HCT116 (cell line): Measurements from ENCODE around the gene DMXL1. TPM values are rescaled to one million over a fixed set of nuclear protein-coding genes. Genes with fewer than 3 reads are reported as not detected.

Experiments
- ATAC-seq: fragments of 200-7000 bp; cut with Tn5 transposase; 2 replicates; pipeline ENCODE4 v1.9.1; 2020; ENCODE audit warnings: mild to moderate bottlenecking, moderate library complexity
- BruUV-seq: library from RNA; stranded (reverse); fragments of 400-500 nt; replicated peaks from 2 replicates; lab custom pipeline; 2021; lab: Mats Ljungman, UMichigan
- CTCF ChIA-PET: fragments of 300-600 bp; sonication (Branson Sonifier 250); formaldehyde crosslinking; loops from one replicate; lab custom pipeline; 2021; ENCODE audit warnings: antibody characterized with exemption; lab: Charles Lee
- POLR2A ChIA-PET: fragments of 300-600, 350-600 bp; sonication (Branson Sonifier 250); formaldehyde crosslinking; loops from one replicate; lab custom pipeline; 2021; ENCODE audit warnings: antibody characterized with exemption; lab: Charles Lee
- RAD21 ChIA-PET, 2 experiments: fragments of 300-600 bp; sonication (Branson Sonifier 250); formaldehyde crosslinking; loops; one replicate each; lab custom pipeline; 2023; ENCODE audit warnings: low total read pairs in 2 of 2; ENCODE audit not compliant: uncharacterized antibody in 2 of 2, unreplicated experiment in 2 of 2, low non-redundant PET in 1 of 2; lab: Charles Lee
- DNase-seq: peaks from one replicate; pipeline ENCODE4 v3.0.0-alpha.2; 2010; ENCODE audit warnings: low read depth, low spot score
- H2AFZ ChIP-seq: fragments of 200-600 bp; shearing (Covaris generic), sonication (generic); 2 replicates; pipeline ENCODE4 v1.6.1; 2017; ENCODE audit warnings: low read depth, mixed run types, mixed read lengths, antibody characterized with exemption, low read length; ENCODE audit not compliant: poor library complexity, severe bottlenecking
- H3K27ac ChIP-seq: 2 replicates; pipeline ENCODE4 v1.5.1; 2012; ENCODE audit warnings: low read depth, low read length
- H3K27me3 ChIP-seq: fragments of 200-600 bp; sonication (generic); 2 replicates; pipeline ENCODE4 v1.6.1; 2016; ENCODE audit warnings: mixed run types, low read length, mixed read lengths; ENCODE audit not compliant: insufficient read depth
- H3K36me3 ChIP-seq, 2 experiments: fragments of 200-500 bp in 1 of 2; fragments of 200-600 bp in 1 of 2; sonication (Bioruptor generic) in 1 of 2; sonication (generic) in 1 of 2; 2 replicates each; pipeline versions ENCODE4 v1.5.1 to v1.6.1; 2014 to 2016; ENCODE audit warnings: low read length in 2 of 2, inconsistent platforms in 1 of 2, mixed read lengths in 1 of 2, mixed run types in 1 of 2; ENCODE audit not compliant: insufficient read depth in 2 of 2, control insufficient read depth in 1 of 2
- H3K4me1 ChIP-seq, 2 experiments: fragments of 200-600 bp in 1 of 2; sonication (generic) in 1 of 2; 2 replicates each; pipeline versions ENCODE4 v1.5.1 to v1.6.1; 2012 to 2017; ENCODE audit warnings: low read length in 2 of 2, inconsistent platforms in 1 of 2, mild to moderate bottlenecking in 1 of 2, mixed read lengths in 1 of 2, mixed run types in 1 of 2, moderate library complexity in 1 of 2; ENCODE audit not compliant: insufficient read depth in 2 of 2, control insufficient read depth in 1 of 2
- H3K4me2 ChIP-seq: fragments of 200-600 bp; sonication (generic); 2 replicates; pipeline ENCODE4 v1.6.1; 2017; ENCODE audit warnings: mixed run types, low read length, mixed read lengths
- H3K4me3 ChIP-seq, 2 experiments: fragments of 200-600 bp in 1 of 2; sonication (generic) in 1 of 2; replicated peaks in 1 of 2; 2 replicates each; pipeline ENCODE4 v1.5.1; 2011 to 2016; ENCODE audit warnings: low read length in 2 of 2, control low read depth in 1 of 2, low read depth in 1 of 2, mild to moderate bottlenecking in 1 of 2, mixed read lengths in 1 of 2, mixed run types in 1 of 2
- H3K79me2 ChIP-seq: fragments of 200-600 bp; sonication (generic); 2 replicates; pipeline ENCODE4 v1.6.1; 2017; ENCODE audit warnings: mild to moderate bottlenecking, mixed run types, low read length, moderate library complexity, mixed read lengths; ENCODE audit not compliant: insufficient read depth
- H3K9ac ChIP-seq: fragments of 200-600 bp; sonication (generic); 2 replicates; pipeline ENCODE4 v1.6.1; 2016; ENCODE audit warnings: low read length, mixed read lengths
- H3K9me2 ChIP-seq: fragments of 200-600 bp; sonication (generic), shearing (Covaris generic); 2 replicates; pipeline ENCODE4 v1.6.1; 2017; ENCODE audit warnings: mixed run types, mild to moderate bottlenecking, moderate library complexity; ENCODE audit not compliant: insufficient read depth
- H3K9me3 ChIP-seq, 2 experiments: fragments of 200-500 bp in 1 of 2; fragments of 200-600 bp in 1 of 2; sonication (Bioruptor generic) in 1 of 2; sonication (generic) in 1 of 2; 2 replicates each; pipeline ENCODE4 v1.6.1; 2014 to 2017; ENCODE audit warnings: low read length in 2 of 2, mixed read lengths in 2 of 2, inconsistent platforms in 1 of 2, low read depth in 1 of 2, mild to moderate bottlenecking in 1 of 2, mixed run types in 1 of 2, moderate library complexity in 1 of 2; ENCODE audit not compliant: control insufficient read depth in 1 of 2, insufficient read depth in 1 of 2
- H4K20me1 ChIP-seq: fragments of 200-600 bp; sonication (generic), shearing (Covaris generic); 2 replicates; pipeline ENCODE4 v1.6.1; 2017; ENCODE audit warnings: mixed run types, mild to moderate bottlenecking, moderate library complexity; ENCODE audit not compliant: insufficient read depth
- CBX3 ChIP-seq: IDR thresholded peaks from 2 replicates; pipeline ENCODE4 v1.6.1; 2012; ENCODE audit warnings: low read depth
- CEBPB ChIP-seq: IDR thresholded peaks from 2 replicates; pipeline ENCODE4 v1.6.1; 2012; ENCODE audit warnings: low read depth
- ELF1 ChIP-seq: IDR thresholded peaks from 2 replicates; pipeline ENCODE4 v1.6.1; 2012; ENCODE audit warnings: low read depth, borderline replicate concordance
- EZH2phosphoT487 ChIP-seq: fragments of 200-600 bp; IDR thresholded peaks from 2 replicates; pipeline ENCODE4 v1.6.1; 2018; ENCODE audit warnings: antibody characterized with exemption, borderline replicate concordance
- FOSL1 ChIP-seq: IDR thresholded peaks from 2 replicates; pipeline ENCODE4 v1.6.1; 2012; ENCODE audit warnings: low read depth
- JUND ChIP-seq: IDR thresholded peaks from 2 replicates; pipeline ENCODE4 v1.6.1; 2012
- POLR2A ChIP-seq: IDR thresholded peaks from 2 replicates; pipeline ENCODE4 v1.7.0; 2011; ENCODE audit warnings: borderline replicate concordance; ENCODE audit not compliant: insufficient read depth, insufficient read length; ENCODE audit errors: extremely low read depth
- POLR2AphosphoS5 ChIP-seq: IDR thresholded peaks from 2 replicates; pipeline ENCODE4 v1.6.1; 2011; ENCODE audit warnings: mild to moderate bottlenecking, low read depth, low read length, moderate library complexity
- SP1 ChIP-seq: IDR thresholded peaks from 2 replicates; pipeline ENCODE4 v1.6.1; 2012; ENCODE audit warnings: low read depth
- SRF ChIP-seq: IDR thresholded peaks from 2 replicates; pipeline ENCODE4 v1.6.1; 2012; ENCODE audit warnings: low read depth
- TCF7L2 ChIP-seq: IDR thresholded peaks from 2 replicates; pipeline ENCODE4 v1.7.0; 2011; ENCODE audit warnings: borderline replicate concordance, inconsistent platforms; ENCODE audit not compliant: insufficient read depth, insufficient read length; ENCODE audit errors: extremely low read depth
- ZBTB33 ChIP-seq: IDR thresholded peaks from 2 replicates; pipeline ENCODE4 v1.6.1; 2011; ENCODE audit warnings: mild to moderate bottlenecking, low read length, moderate library complexity; ENCODE audit not compliant: insufficient replicate concordance; ENCODE audit errors: extremely low read depth
- ZFX ChIP-seq: fragments of 450-650 bp; IDR thresholded peaks from 2 replicates; pipeline ENCODE4 v1.6.1; 2017
- intact Hi-C: fragments of 100-400 bp; cut with micrococcal nuclease; formaldehyde crosslinking; loops from 2 replicates; pipeline ENCODE4 v1.10.0; 2022
- total RNA-seq: library from RNA; stranded (reverse); gene quantifications from one replicate; pipeline ENCODE4 v1.2.1, GENCODE V29; 2021; ENCODE audit not compliant: unreplicated experiment

Gene DMXL1
- total RNA-seq, 1 experiment from 2014 or later, result 21.1 TPM

- intact Hi-C loops, result no loop called here
- RAD21 ChIA-PET, result no interaction called here
- BruUV-seq, result no TSS peak
- POLR2A ChIA-PET, result no interaction called here
- H2AFZ ChIP-seq, result no peak overlapping the region
- H3K4me1 ChIP-seq, result no peaks in the 10 kb centered on the region
- no peak overlapping the region for H3K9ac ChIP-seq
- H3K9me3 ChIP-seq, result no peaks in the 10 kb centered on the region
- no peak overlapping the region for H3K4me3 ChIP-seq
- no peaks in the 10 kb centered on the region for H3K9me2 ChIP-seq
- CTCF ChIA-PET, result no interaction called here
- H3K4me2 ChIP-seq, result no peak overlapping the region
- no peak for TF ChIP-seq POLR2AphosphoS5
- no peak for TF ChIP-seq SP1
- TF ChIP-seq CBX3, result no peak
- no peak for TF ChIP-seq JUND
- no peak for TF ChIP-seq ELF1
- TF ChIP-seq ZFX, result no peak
- TF ChIP-seq TCF7L2, result no peak
- TF ChIP-seq CEBPB, result no peak
- no peak for TF ChIP-seq EZH2phosphoT487
- no peak for ATAC-seq
- DNase-seq, result no peak
- no peaks in the 10 kb centered on the region for H3K79me2 ChIP-seq
- H4K20me1 ChIP-seq, result no peaks in the 10 kb centered on the region; the same call in 1 of the 2 replicates
- H3K36me3 ChIP-seq, result no peaks in the 10 kb centered on the region
- H3K27ac ChIP-seq, result no peak overlapping the region
- H3K27me3 ChIP-seq, result no peaks in the 10 kb centered on the region
Observed at GRCh38 chr5:119112151-119112550, 41.3 kb downstream of the DMXL1 start.

GRCh38 chr5:119117237-119117636, 46.4 kb downstream of the DMXL1 start:
- RAD21 ChIA-PET, result no interaction called here
- Histone ChIP-seq H3K36me3 (0 out of 4 replicates have a peak, but pooled peaks cover 0 to 3% of the 10 kb centered on the region in 2 experiments), H3K4me2 (no peak overlapping the region), H2AFZ (no peak overlapping the region), H4K20me1 (no peaks in the 10 kb centered on the region), H3K4me1 (no peaks in the 10 kb centered on the region), H3K9ac (no peak overlapping the region), H3K27ac (no peak overlapping the region), H3K9me2 (no peaks in the 10 kb centered on the region), H3K27me3 (no peaks in the 10 kb centered on the region), H3K4me3 (no peak overlapping the region), H3K9me3 (no peaks in the 10 kb centered on the region), H3K79me2 (no peaks in the 10 kb centered on the region)
- intact Hi-C loops, result no loop called here
- TF ChIP-seq SP1, result no peak
- no peak for TF ChIP-seq SRF
- no peak for TF ChIP-seq POLR2A
- TF ChIP-seq JUND, result no peak
- TF ChIP-seq ZBTB33, result no peak
- TF ChIP-seq FOSL1, result no peak
- ATAC-seq (no peak), DNase-seq (no peak)
- CTCF ChIA-PET, result no interaction called here
- no TSS peak for BruUV-seq
- POLR2A ChIA-PET, result no interaction called here
